A549 (cell line): ENCODE data around the gene OGFR. TPM values are rescaled to one million over a fixed set of nuclear protein-coding genes. Genes with fewer than 3 reads are reported as not detected.

Experiments used
- ATAC-seq, 2 experiments: fragments of 200-7000 bp in 1 of 2; fragments of >200 bp in 1 of 2; cut with Nextera tagmentation in 1 of 2; cut with Tn5 transposase in 1 of 2; 3 replicates each; pipeline versions ENCODE4 v1.8.0 to v1.9.1; 2018 to 2020; ENCODE audit warnings: mild to moderate bottlenecking in 1 of 2, moderate library complexity in 1 of 2
- CTCF ChIA-PET: fragments of 300-600 bp; sonication (Branson Sonifier 250); formaldehyde crosslinking; extraction: SDS; loops from one replicate; lab custom pipeline; 2021; ENCODE audit warnings: antibody characterized with exemption, inconsistent platforms; lab: Yijun Ruan, JAX
- POLR2A ChIA-PET: fragments of 350-600 bp; formaldehyde crosslinking; extraction: SDS; loops from one replicate; lab custom pipeline; 2021; ENCODE audit warnings: antibody characterized with exemption, inconsistent platforms; lab: Yijun Ruan, JAX
- DNase-seq, 2 experiments: peaks; one replicate each; pipeline versions ENCODE4 v3.0.0 to v3.0.0-alpha.2; 2011 to 2016; ENCODE audit warnings: low read depth in 1 of 2, low spot score in 1 of 2
- FAIRE-seq: peaks from 2 replicates; lab custom pipeline; 2011; peaks lifted over from hg19 to GRCh38; lab: Jason Lieb, UNC
- H3K27ac ChIP-seq, 2 experiments: fragments of >200 bp; sonication (Bioruptor Twin); formaldehyde crosslinking; 3 replicates each; pipeline ENCODE4 v1.5.1; 2016 to 2017
- H3K4me1 ChIP-seq: fragments of >200 bp; sonication (Bioruptor Twin); formaldehyde crosslinking; 3 replicates; pipeline ENCODE4 v1.6.1; 2016
- H3K4me2 ChIP-seq: fragments of >200 bp; sonication (Bioruptor Twin); formaldehyde crosslinking; 3 replicates; pipeline ENCODE4 v1.6.1; 2016
- H3K4me3 ChIP-seq: fragments of >200 bp; sonication (Bioruptor Twin); formaldehyde crosslinking; 3 replicates; pipeline ENCODE4 v1.5.1; 2016
- H3K9me3 ChIP-seq: fragments of >200 bp; sonication (Bioruptor Twin); formaldehyde crosslinking; 3 replicates; pipeline ENCODE4 v1.6.1; 2016
- CHD4 ChIP-seq: fragments of 200-600 bp; sonication (generic); IDR thresholded peaks from 2 replicates; pipeline ENCODE4 v1.6.1; 2016; ENCODE audit warnings: antibody characterized with exemption, mild to moderate bottlenecking, borderline replicate concordance
- EHMT2 ChIP-seq: fragments of 200-600 bp; sonication (generic); IDR thresholded peaks from 2 replicates; pipeline ENCODE4 v1.6.1; 2016; ENCODE audit warnings: antibody characterized with exemption, low read depth, mild to moderate bottlenecking, moderate library complexity
- EP300 ChIP-seq, 2 experiments: fragments of >200 bp; sonication (Bioruptor Twin); formaldehyde crosslinking; IDR thresholded peaks; 2 replicates in 1 of 2; 3 replicates in 1 of 2; pipeline ENCODE4 v1.6.1; 2016 to 2017
- ESRRA ChIP-seq: fragments of 150-350 bp; IDR thresholded peaks from 2 replicates; pipeline ENCODE4 v1.6.1; 2014; ENCODE audit warnings: mild to moderate bottlenecking, low read length, borderline replicate concordance
- FOSB ChIP-seq: fragments of 250-450 bp; sonication (Bioruptor Pico); IDR thresholded peaks from 2 replicates; pipeline ENCODE4 v1.5.0; 2020; ENCODE audit warnings: mild to moderate bottlenecking, moderate library complexity
- HDAC2 ChIP-seq: fragments of 200-600 bp; sonication (generic); IDR thresholded peaks from 2 replicates; pipeline ENCODE4 v1.6.1; 2016
- HEYL ChIP-seq: fragments of 250-450 bp; sonication (Bioruptor Pico); IDR thresholded peaks from 2 replicates; pipeline ENCODE4 v1.8.0; 2021; ENCODE audit warnings: mild to moderate bottlenecking, moderate library complexity
- HOXA7 ChIP-seq: fragments of 250-450 bp; sonication (Bioruptor Pico); IDR thresholded peaks from 2 replicates; pipeline ENCODE4 v1.5.0; 2020; ENCODE audit warnings: mild to moderate bottlenecking, moderate library complexity
- JUN ChIP-seq, 2 experiments: fragments of >200 bp; sonication (Bioruptor Twin); formaldehyde crosslinking; IDR thresholded peaks; 2 replicates in 1 of 2; 3 replicates in 1 of 2; pipeline ENCODE4 v1.6.1; 2016 to 2017
- KDM1A ChIP-seq: fragments of 200-600 bp; sonication (generic); IDR thresholded peaks from 2 replicates; pipeline ENCODE4 v1.6.1; 2016; ENCODE audit warnings: low read depth, mild to moderate bottlenecking
- MAFK ChIP-seq: fragments of 450-650 bp; IDR thresholded peaks from 2 replicates; pipeline ENCODE4 v1.6.1; 2014; ENCODE audit not compliant: partially characterized antibody
- MYC ChIP-seq: IDR thresholded peaks from 2 replicates; pipeline ENCODE4 v1.6.1; 2012; ENCODE audit warnings: mild to moderate bottlenecking, inconsistent platforms, low read length, improper control_type of control experiment, borderline replicate concordance
- NR3C1 ChIP-seq: fragments of >200 bp; sonication (Bioruptor Twin); formaldehyde crosslinking; IDR thresholded peaks from 3 replicates; pipeline ENCODE4 v1.6.1; 2017
- PHF8 ChIP-seq: fragments of 200-600 bp; sonication (generic); IDR thresholded peaks from 2 replicates; pipeline ENCODE4 v1.6.1; 2016; ENCODE audit warnings: low read depth, mild to moderate bottlenecking, antibody characterized with exemption, moderate library complexity, borderline replicate concordance
- POLR2AphosphoS2 ChIP-seq: conservative IDR thresholded peaks from 2 replicates; pipeline ENCODE4 v1.6.1; 2012; ENCODE audit warnings: low read length, improper control_type of control experiment, inconsistent platforms
- RARB ChIP-seq: fragments of 250-450 bp; sonication (Bioruptor Pico); IDR thresholded peaks from 2 replicates; pipeline ENCODE4 v1.8.0; 2021; ENCODE audit warnings: mild to moderate bottlenecking, moderate library complexity
- RFX5 ChIP-seq: fragments of 450-650 bp; IDR thresholded peaks from 2 replicates; pipeline ENCODE4 v1.7.1; 2014; ENCODE audit warnings: antibody characterized with exemption, mild to moderate bottlenecking, moderate library complexity
- SMC3 ChIP-seq: fragments of >200 bp; sonication (Bioruptor Twin); formaldehyde crosslinking; IDR thresholded peaks from 3 replicates; pipeline ENCODE4 v1.6.1; 2018; ENCODE audit warnings: inconsistent platforms
- SREBF2 ChIP-seq: fragments of 450-650 bp; IDR thresholded peaks from 2 replicates; pipeline ENCODE4 v1.6.1; 2014; ENCODE audit warnings: mild to moderate bottlenecking, moderate library complexity
- ZFP36 ChIP-seq: fragments of 450-650 bp; IDR thresholded peaks from 2 replicates; pipeline ENCODE4 v1.6.1; 2014; ENCODE audit warnings: borderline replicate concordance; ENCODE audit not compliant: partially characterized antibody
- WGBS: methylation state at CpG from one replicate; pipeline ENCODE4 v1.1.6; 2017; ENCODE audit errors: missing lambda C conversion rate; 5-methylcytosine and 5-hydroxymethylcytosine counted together
- polyA plus RNA-seq, 4 experiments: library from polyadenylated mRNA; depleted of rRNA in 3 of 4; stranded (reverse); fragments of >200 nt; fragmentation: RNase III in 1 of 4; extraction: RNeasy Plus Mini Kit Qiagen cat#74134 plus additional on column Dnase treatment in 1 of 4; gene quantifications; 2 replicates in 3 of 4; 3 replicates in 1 of 4; pipeline ENCODE4 v1.2.3, GENCODE V29; 2011 to 2017
- TF ChIP-seq, protein P1 (sequence below): fragments of 150-350 bp; IDR thresholded peaks from 2 replicates; pipeline ENCODE4 v1.6.1; 2014; ENCODE audit warnings: low read depth, mild to moderate bottlenecking, low read length
- TF ChIP-seq, protein P2 (sequence below): IDR thresholded peaks from 2 replicates; pipeline ENCODE4 v1.6.1; 2012

Gene OGFR
- polyA plus RNA-seq, 2 of the 4 experiments (the other 2 are of a cell fraction), result 15.9 to 35.6 TPM

- POLR2A ChIA-PET, result no interaction called here
- no peak overlapping the region; the same call in 2 of the 3 replicates for H3K4me3 ChIP-seq
- H3K27ac ChIP-seq, result peak overlapping the region in 1 of 2 experiments; percentile 80; a peak in 3 of 6 replicates
- ATAC-seq, result no peak
- TF ChIP-seq EP300 (IDR thresholded peaks at IDR 0.05) (no peak), HEYL (CRISPR knock-in tag) (no peak), RARB (CRISPR knock-in tag) (no peak), SREBF2 (no peak), PHF8 (no peak), MYC (no peak), ESRRA (no peak), EHMT2 (no peak), HDAC2 (no peak), POLR2AphosphoS2 (no peak), CHD4 (no peak), SMC3 (no peak), KDM1A (no peak), ZFP36 (no peak), JUN (IDR thresholded peaks at IDR 0.05) (no peak), FOSB (no peak), NR3C1 (no peak)
- TF ChIP-seq, protein P1, sequence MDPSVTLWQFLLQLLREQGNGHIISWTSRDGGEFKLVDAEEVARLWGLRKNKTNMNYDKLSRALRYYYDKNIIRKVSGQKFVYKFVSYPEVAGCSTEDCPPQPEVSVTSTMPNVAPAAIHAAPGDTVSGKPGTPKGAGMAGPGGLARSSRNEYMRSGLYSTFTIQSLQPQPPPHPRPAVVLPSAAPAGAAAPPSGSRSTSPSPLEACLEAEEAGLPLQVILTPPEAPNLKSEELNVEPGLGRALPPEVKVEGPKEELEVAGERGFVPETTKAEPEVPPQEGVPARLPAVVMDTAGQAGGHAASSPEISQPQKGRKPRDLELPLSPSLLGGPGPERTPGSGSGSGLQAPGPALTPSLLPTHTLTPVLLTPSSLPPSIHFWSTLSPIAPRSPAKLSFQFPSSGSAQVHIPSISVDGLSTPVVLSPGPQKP, result no peak
- TF ChIP-seq, protein P2, sequence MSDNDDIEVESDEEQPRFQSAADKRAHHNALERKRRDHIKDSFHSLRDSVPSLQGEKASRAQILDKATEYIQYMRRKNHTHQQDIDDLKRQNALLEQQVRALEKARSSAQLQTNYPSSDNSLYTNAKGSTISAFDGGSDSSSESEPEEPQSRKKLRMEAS, result no peak
- CTCF ChIA-PET, result interaction anchor here (0.5 to 1.0 kb wide), 3 partner anchors 18 to 435 kb away, joined by 3 to 4 read pairs (median 3); no protein-coding TSS in a partner anchor
- H3K4me2 ChIP-seq, result peak overlapping the region; percentile 88
- H3K9me3 ChIP-seq, result no peaks in the 10 kb centered on the region
- 99% methylated on average over 13 of the region's 22 CpGs for WGBS
- peaks cover 24% of the 10 kb centered on the region for H3K4me1 ChIP-seq
- no peak for DNase-seq
- no peak for FAIRE-seq
Measured at GRCh38 chr20:62825333-62825985, 20.8 kb downstream of the OGFR start.

GRCh38 chr20:62825986-62826645, 21.5 kb downstream of the OGFR start:
- DNase-seq, result no peak
- Histone ChIP-seq H3K27ac (no peak overlapping the region), H3K4me1 (peaks cover 26% of the 10 kb centered on the region), H3K4me2 (no peak overlapping the region), H3K4me3 (no peak overlapping the region), H3K9me3 (no peaks in the 10 kb centered on the region)
- CTCF ChIA-PET, result no interaction called here
- 83% methylated on average over 18 of the region's 27 CpGs for WGBS
- no peak for FAIRE-seq
- ATAC-seq, result no peak
- POLR2A ChIA-PET, result no interaction called here
- TF ChIP-seq RFX5, result no peak
- no peak for TF ChIP-seq MAFK
- TF ChIP-seq, protein P1, result no peak
- no peak for TF ChIP-seq SREBF2
- TF ChIP-seq HOXA7 (CRISPR knock-in tag), result no peak
